Liver (tissue), 9 donors: ENCODE data around the gene PKD2L1. TPM values are rescaled to one million over a fixed set of nuclear protein-coding genes. Genes with fewer than 3 reads are reported as not detected.

Experiments
- DNase-seq: peaks from one replicate; pipeline ENCODE4 v3.0.0-alpha.2; 2017; ENCODE audit warnings: low spot score
- H3K27ac ChIP-seq, 2 donors: one replicate each; pipeline ENCODE4 v1.7.0; 2013; ENCODE audit warnings: inconsistent platforms in 2 of 2, low read length in 2 of 2, control low read depth in 1 of 2, low read depth in 1 of 2, mild to moderate bottlenecking in 1 of 2
- H3K27me3 ChIP-seq, 4 donors: one replicate each; pipeline versions ENCODE4 v1.6.1 to v1.7.0; 2013; ENCODE audit warnings: low read length in 3 of 4, inconsistent platforms in 1 of 4, mild to moderate bottlenecking in 1 of 4, moderate library complexity in 1 of 4; ENCODE audit not compliant: control insufficient read depth in 4 of 4, insufficient read depth in 4 of 4
- H3K36me3 ChIP-seq, 4 donors: one replicate each; pipeline versions ENCODE4 v1.6.1 to v1.7.0; 2013; ENCODE audit warnings: low read length in 3 of 4, mild to moderate bottlenecking in 3 of 4, low read depth in 1 of 4, moderate library complexity in 1 of 4; ENCODE audit not compliant: control insufficient read depth in 4 of 4, insufficient read depth in 3 of 4
- H3K4me1 ChIP-seq, 4 donors: one replicate each; pipeline versions ENCODE4 v1.6.1 to v1.7.0; 2013; ENCODE audit warnings: low read length in 3 of 4, mild to moderate bottlenecking in 3 of 4, moderate library complexity in 1 of 4; ENCODE audit not compliant: control insufficient read depth in 4 of 4, insufficient read depth in 4 of 4
- H3K4me3 ChIP-seq, 3 donors: one replicate each; pipeline versions ENCODE4 v1.6.1 to v1.7.0; 2013; ENCODE audit warnings: low read length in 3 of 3, control low read depth in 1 of 3, low read depth in 1 of 3, mild to moderate bottlenecking in 1 of 3
- H3K9ac ChIP-seq, 2 donors: one replicate each; pipeline ENCODE4 v1.7.0; 2013; ENCODE audit warnings: low read length in 2 of 2, mild to moderate bottlenecking in 2 of 2, moderate library complexity in 2 of 2, control low read depth in 1 of 2, low read depth in 1 of 2
- H3K9me3 ChIP-seq, 4 donors: one replicate each; pipeline versions ENCODE4 v1.6.1 to v1.7.0; 2013; ENCODE audit warnings: low read length in 3 of 4; ENCODE audit not compliant: control insufficient read depth in 4 of 4
- ATF3 ChIP-seq: IDR thresholded peaks from 2 replicates; pipeline ENCODE4 v1.6.1; 2016; ENCODE audit warnings: antibody characterized with exemption
- CTCF ChIP-seq: fragments of 150-350 bp; IDR thresholded peaks from 2 replicates; pipeline ENCODE4 v1.5.1; 2017; ENCODE audit warnings: improper control_type of control experiment, low read depth, low read length; ENCODE audit not compliant: missing input control
- EGR1 ChIP-seq, 2 donors: IDR thresholded peaks; 2 replicates each; pipeline ENCODE4 v1.6.1; 2016 to 2018; ENCODE audit warnings: antibody characterized with exemption in 2 of 2, low read depth in 2 of 2
- FOXA1 ChIP-seq: IDR thresholded peaks from 2 replicates; pipeline ENCODE4 v1.6.1; 2016; ENCODE audit warnings: antibody characterized with exemption
- FOXA2 ChIP-seq: IDR thresholded peaks from 2 replicates; pipeline ENCODE4 v1.6.1; 2016; ENCODE audit warnings: antibody characterized with exemption
- GABPA ChIP-seq, 2 donors: IDR thresholded peaks in 1 of 2; conservative IDR thresholded peaks in 1 of 2; 2 replicates each; pipeline ENCODE4 v1.6.1; 2016; ENCODE audit warnings: antibody characterized with exemption in 2 of 2, mild to moderate bottlenecking in 1 of 2, moderate library complexity in 1 of 2
- HNF4A ChIP-seq, 2 donors: conservative IDR thresholded peaks; 2 replicates each; pipeline ENCODE4 v1.6.1; 2016; ENCODE audit warnings: antibody characterized with exemption in 2 of 2, mild to moderate bottlenecking in 2 of 2
- HNF4G ChIP-seq: IDR thresholded peaks from 2 replicates; pipeline ENCODE4 v1.6.1; 2016; ENCODE audit warnings: antibody characterized with exemption
- JUND ChIP-seq, 2 donors: IDR thresholded peaks; 2 replicates each; pipeline ENCODE4 v1.6.1; 2016; ENCODE audit warnings: antibody characterized with exemption in 2 of 2
- MAX ChIP-seq: IDR thresholded peaks from 2 replicates; pipeline ENCODE4 v1.6.1; 2016; ENCODE audit warnings: antibody characterized with exemption
- NR2F2 ChIP-seq: IDR thresholded peaks from 2 replicates; pipeline ENCODE4 v1.6.1; 2016; ENCODE audit warnings: antibody characterized with exemption
- RAD21 ChIP-seq, 2 donors: IDR thresholded peaks; 2 replicates each; pipeline ENCODE4 v1.6.1; 2016; ENCODE audit warnings: antibody characterized with exemption in 2 of 2, mild to moderate bottlenecking in 2 of 2
- REST ChIP-seq: IDR thresholded peaks from 2 replicates; pipeline ENCODE4 v1.6.1; 2016; ENCODE audit warnings: antibody characterized with exemption, mild to moderate bottlenecking
- RXRA ChIP-seq, 2 donors: IDR thresholded peaks; 2 replicates each; pipeline ENCODE4 v1.6.1; 2017 to 2018; ENCODE audit warnings: antibody characterized with exemption in 2 of 2, mild to moderate bottlenecking in 1 of 2
- SP1 ChIP-seq: IDR thresholded peaks from 2 replicates; pipeline ENCODE4 v1.6.1; 2018; ENCODE audit warnings: antibody characterized with exemption, mild to moderate bottlenecking
- TAF1 ChIP-seq: conservative IDR thresholded peaks from 2 replicates; pipeline ENCODE4 v1.6.1; 2016; ENCODE audit warnings: antibody characterized with exemption, mild to moderate bottlenecking
- YY1 ChIP-seq: IDR thresholded peaks from 2 replicates; pipeline ENCODE4 v1.6.1; 2016; ENCODE audit warnings: antibody characterized with exemption, mild to moderate bottlenecking
- ZBTB33 ChIP-seq: IDR thresholded peaks from 2 replicates; pipeline ENCODE4 v1.6.1; 2016; ENCODE audit warnings: antibody characterized with exemption
- WGBS: extraction: QIAGEN DNeasy Blood & Tissue Kit; methylation state at CpG from one replicate; pipeline ENCODE4 v1.1.7; 2013; 5-methylcytosine and 5-hydroxymethylcytosine counted together
- polyA plus RNA-seq, 2 donors: library from polyadenylated mRNA; stranded (reverse) in 1 of 2; unstranded in 1 of 2; fragments of 200-250 nt in 1 of 2; fragments of >200 nt in 1 of 2; fragmentation: Nextera tagmentation in 1 of 2; extraction: Ambion mirVana in 1 of 2; gene quantifications; one replicate each; pipeline versions ENCODE4 v1.2.1 to v1.2.3, GENCODE V29; 2013 to 2015
- total RNA-seq, 2 donors: library from RNA; depleted of rRNA; stranded (reverse); fragments of >200 nt; gene quantifications; one replicate each; pipeline ENCODE4 v1.2.3, GENCODE V29; 2014
- donor health status: healthy.
- donor health status: healthy.
- donor health status: healthy.
- donor health status: healthy.
- donor health status: healthy.

PKD2L1 gene
- total and polyA plus RNA-seq, 4 donors: 0.06 to 0.15 (median 0.11) TPM

- peak overlapping the region; percentile 20 to 50 for H3K9ac ChIP-seq
- WGBS: 39% methylated on average over 9 of the region's 9 CpGs
- no peak overlapping the region for H3K4me3 ChIP-seq
- TF ChIP-seq FOXA2 (peak; percentile 63), CTCF (peak; percentile 47), ATF3 (no peak), TAF1 (no peak), HNF4G (no peak), RXRA (IDR thresholded peaks at IDR 0.05) (peak in 1 of 2 donors; percentile 5), GABPA (IDR thresholded peaks at IDR 0.05 in 1 of 2, conservative IDR thresholded peaks at IDR 0.05 in 1 of 2) (no peak), REST (no peak), HNF4A (conservative IDR thresholded peaks at IDR 0.05) (peak in 1 of 2 donors; percentile 26), SP1 (peak; percentile 17), FOXA1 (no peak), YY1 (no peak), ZBTB33 (no peak), NR2F2 (no peak), JUND (IDR thresholded peaks at IDR 0.05) (no peak), MAX (no peak), EGR1 (IDR thresholded peaks at IDR 0.05; ENCODE audit: low read depth in 2 of 2) (no peak), RAD21 (IDR thresholded peaks at IDR 0.05) (peak; percentile 79 to 86)
- H3K9me3 ChIP-seq: no peaks in the 10 kb centered on the region
- no peak for DNase-seq
- H3K27me3 ChIP-seq: no peaks in the 10 kb centered on the region
- peak overlapping the region; percentile 94 to 97 for H3K27ac ChIP-seq
- peaks cover 13 to 52% (median 30%) of the 10 kb centered on the region in 4 donors for H3K4me1 ChIP-seq
- H3K36me3 ChIP-seq: no peaks in the 10 kb centered on the region
Observed at GRCh38 chr10:100341953-100342626, 12.1 kb upstream of the PKD2L1 start.
